Neuronal stem cell (in vitro differentiated cells): ENCODE data around the gene ZNF865.

ENCODE experiments used
- DNase-seq: peaks from one replicate; pipeline ENCODE4 v3.0.0-alpha.2; 2013; ENCODE audit warnings: low spot score
- H2AFZ ChIP-seq: one replicate; pipeline ENCODE4 v1.6.1; 2013; ENCODE audit warnings: mild to moderate bottlenecking, low read length, inconsistent platforms
- H2AK5ac ChIP-seq: 2 replicates; pipeline ENCODE4 v1.6.1; 2013; ENCODE audit warnings: low read depth, mild to moderate bottlenecking, inconsistent platforms, low read length, moderate library complexity, mixed read lengths
- H2BK120ac ChIP-seq: 2 replicates; pipeline ENCODE4 v1.6.1; 2013; ENCODE audit warnings: low read depth, mild to moderate bottlenecking, inconsistent platforms, low read length, moderate library complexity, mixed read lengths
- H2BK12ac ChIP-seq: one replicate; pipeline ENCODE4 v1.6.1; 2013; ENCODE audit warnings: low read length, inconsistent platforms
- H2BK15ac ChIP-seq: 2 replicates; pipeline ENCODE4 v1.6.1; 2013; ENCODE audit warnings: mild to moderate bottlenecking, low read length, inconsistent platforms, mixed read lengths
- H2BK5ac ChIP-seq: one replicate; pipeline ENCODE4 v1.6.1; 2013; ENCODE audit warnings: inconsistent platforms, mild to moderate bottlenecking, low read length, moderate library complexity
- H3K14ac ChIP-seq: one replicate; pipeline ENCODE4 v1.6.1; 2013; ENCODE audit warnings: low read length, inconsistent platforms
- H3K18ac ChIP-seq: 2 replicates; pipeline ENCODE4 v1.6.1; 2013; ENCODE audit warnings: low read length, inconsistent platforms
- H3K23ac ChIP-seq: 2 replicates; pipeline ENCODE4 v1.6.1; 2013; ENCODE audit warnings: low read depth, mild to moderate bottlenecking, mixed read lengths, low read length, inconsistent platforms; ENCODE audit not compliant: poor library complexity
- H3K27ac ChIP-seq: replicated peaks from 3 replicates; pipeline ENCODE4 v1.5.1; 2013; ENCODE audit warnings: low read length, inconsistent platforms
- H3K27me3 ChIP-seq, 3 experiments: 2 replicates each; pipeline ENCODE4 v1.6.1; 2013; ENCODE audit warnings: low read length in 3 of 3, mild to moderate bottlenecking in 2 of 3, inconsistent platforms in 1 of 3, low read depth in 1 of 3, mixed read lengths in 1 of 3, moderate library complexity in 1 of 3; ENCODE audit not compliant: control insufficient read depth in 3 of 3, insufficient read depth in 3 of 3
- H3K36me3 ChIP-seq, 2 donors: replicated peaks in 1 of 2; 2 replicates each; pipeline ENCODE4 v1.6.1; 2013; ENCODE audit warnings: low read length in 2 of 2; ENCODE audit not compliant: control insufficient read depth in 2 of 2, insufficient read depth in 2 of 2
- H3K4ac ChIP-seq: 2 replicates; pipeline ENCODE4 v1.6.1; 2013; ENCODE audit warnings: inconsistent platforms, mild to moderate bottlenecking, low read length, moderate library complexity
- H3K4me1 ChIP-seq, 2 donors: 1 replicate in 1 of 2; 2 replicates in 1 of 2; pipeline ENCODE4 v1.6.1; 2013; ENCODE audit warnings: low read length in 2 of 2, low read depth in 1 of 2; ENCODE audit not compliant: control insufficient read depth in 2 of 2, insufficient read depth in 1 of 2
- H3K4me2 ChIP-seq: one replicate; pipeline ENCODE4 v1.6.1; 2013; ENCODE audit warnings: mild to moderate bottlenecking, low read length, inconsistent platforms; ENCODE audit not compliant: insufficient read depth, poor library complexity, severe bottlenecking
- H3K4me3 ChIP-seq, 2 donors: 2 replicates each; pipeline ENCODE4 v1.5.1; 2013; ENCODE audit warnings: low read length in 2 of 2, mild to moderate bottlenecking in 2 of 2, inconsistent platforms in 1 of 2, moderate library complexity in 1 of 2
- H3K79me1 ChIP-seq: one replicate; pipeline ENCODE4 v1.6.1; 2013; ENCODE audit warnings: low read depth, mild to moderate bottlenecking, inconsistent platforms, low read length, moderate library complexity
- H3K9ac ChIP-seq: one replicate; pipeline ENCODE4 v1.6.1; 2013; ENCODE audit warnings: mild to moderate bottlenecking, low read depth, low read length, inconsistent platforms; ENCODE audit not compliant: poor library complexity
- H3K9me3 ChIP-seq, 2 donors: replicated peaks in 1 of 2; 2 replicates each; pipeline versions ENCODE3 to v1.6.1; 2013; ENCODE audit warnings: low read length in 2 of 2, mild to moderate bottlenecking in 2 of 2, inconsistent platforms in 1 of 2, low read depth in 1 of 2, mixed read lengths in 1 of 2, moderate library complexity in 1 of 2; ENCODE audit not compliant: control insufficient read depth in 2 of 2, insufficient read depth in 1 of 2
- H4K8ac ChIP-seq: one replicate; pipeline ENCODE4 v1.6.1; 2013; ENCODE audit warnings: low read depth, mild to moderate bottlenecking, inconsistent platforms, low read length, moderate library complexity
- H4K91ac ChIP-seq: one replicate; pipeline ENCODE4 v1.6.1; 2013; ENCODE audit warnings: low read length, low read depth, mild to moderate bottlenecking, inconsistent platforms; ENCODE audit not compliant: poor library complexity
- WGBS, 2 donors: extraction: QIAGEN DNeasy Blood & Tissue Kit; methylation state at CpG; one replicate each; pipeline ENCODE4 v1.1.7; 2013; ENCODE audit warnings: missing lambda C conversion rate in 2 of 2, mixed read lengths in 1 of 2; ENCODE audit not compliant: insufficient read length in 2 of 2, insufficient replicate concordance in 1 of 2; ENCODE audit errors: extremely low coverage in 2 of 2; 5-methylcytosine and 5-hydroxymethylcytosine counted together

The ZNF865 gene

DNA sequence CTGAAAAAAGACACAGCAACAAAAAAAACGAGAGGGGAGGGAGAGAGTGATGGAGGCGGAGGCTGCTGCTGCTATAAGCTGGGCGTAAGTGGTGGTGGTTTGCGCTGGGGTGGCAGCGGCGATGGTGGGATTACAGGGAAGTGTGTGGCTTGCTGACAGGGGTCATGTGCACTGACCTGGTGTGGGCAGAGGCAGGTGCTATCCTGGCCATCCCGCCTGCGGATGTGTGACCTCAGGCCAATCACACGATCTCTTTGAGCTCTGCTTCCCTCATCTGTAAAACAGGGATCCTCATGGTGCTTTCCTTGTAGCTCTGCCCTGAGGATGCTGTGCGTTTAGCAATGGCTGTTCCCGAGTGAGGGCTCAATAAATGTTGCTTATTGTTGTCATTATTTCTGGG lies 32.1 kb downstream of the ZNF865 start:
- Histone ChIP-seq H3K27ac (no peak overlapping the region), H2BK120ac (no peak overlapping the region), H2AK5ac (no peak overlapping the region), H3K9ac (no peak overlapping the region), H3K4ac (no peak overlapping the region), H2BK12ac (no peak overlapping the region), H2BK5ac (no peak overlapping the region), H3K4me1 (peaks cover 17 to 18% of the 10 kb centered on the region in 2 donors), H3K79me1 (peaks cover 30% of the 10 kb centered on the region), H3K18ac (no peak overlapping the region), H3K27me3 (no peaks in the 10 kb centered on the region), H3K14ac (no peak overlapping the region), H4K8ac (no peak overlapping the region), H3K36me3 (peaks cover 0 to 7% of the 10 kb centered on the region in 2 donors), H4K91ac (no peak overlapping the region), H3K4me2 (no peak overlapping the region), H3K23ac (no peak overlapping the region), H2AFZ (no peak overlapping the region), H3K9me3 (no peaks in the 10 kb centered on the region), H3K4me3 (no peak overlapping the region), H2BK15ac (no peak overlapping the region)
- WGBS, 2 donors = no CpG with 5 or more reads among the region's 11 CpGs
- DNase-seq = no peak

DNA sequence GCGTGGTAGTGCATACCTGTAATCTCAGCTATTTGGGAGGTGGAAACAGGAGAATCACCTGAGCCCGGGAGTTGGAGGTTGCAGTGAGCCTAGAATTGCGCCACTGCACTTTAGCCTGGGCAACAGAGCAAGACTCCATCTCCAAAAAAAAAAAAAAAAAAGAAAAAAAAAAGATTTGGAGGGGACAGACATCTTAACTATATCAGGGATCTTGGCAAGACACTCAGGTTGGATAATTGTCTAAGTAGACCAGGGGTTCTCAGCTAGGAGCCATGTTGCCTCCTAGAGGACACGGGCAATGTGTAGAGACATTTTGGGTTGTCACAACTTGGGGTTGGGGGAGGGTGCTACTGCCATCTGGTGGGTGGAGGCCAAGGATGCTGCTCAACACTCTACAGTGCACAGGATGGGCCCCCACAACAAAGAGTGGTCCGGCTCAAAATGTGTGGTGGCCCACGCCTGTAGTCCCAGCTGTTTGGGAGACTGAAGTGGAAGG lies 33.5 kb downstream of the ZNF865 start:
- Histone ChIP-seq H4K91ac (no peak overlapping the region), H2BK5ac (no peak overlapping the region), H3K9me3 (no peaks in the 10 kb centered on the region), H3K27me3 (no peaks in the 10 kb centered on the region), H4K8ac (no peak overlapping the region), H3K14ac (no peak overlapping the region), H3K4me2 (no peak overlapping the region), H3K4me1 (peaks cover 23 to 26% of the 10 kb centered on the region in 2 donors), H2AK5ac (peak overlapping the region; percentile 25), H3K4me3 (no peak overlapping the region), H3K79me1 (peaks cover 39% of the 10 kb centered on the region), H3K27ac (no peak overlapping the region), H2BK120ac (peak overlapping the region; percentile 28), H2AFZ (no peak overlapping the region), H2BK15ac (no peak overlapping the region), H3K36me3 (peaks cover 2 to 7% of the 10 kb centered on the region in 2 donors), H3K9ac (no peak overlapping the region), H3K4ac (no peak overlapping the region), H3K18ac (no peak overlapping the region), H2BK12ac (no peak overlapping the region), H3K23ac (no peak overlapping the region)
- no peak for DNase-seq
- WGBS, 2 donors = no CpG with 5 or more reads among the region's 6 CpGs

DNA sequence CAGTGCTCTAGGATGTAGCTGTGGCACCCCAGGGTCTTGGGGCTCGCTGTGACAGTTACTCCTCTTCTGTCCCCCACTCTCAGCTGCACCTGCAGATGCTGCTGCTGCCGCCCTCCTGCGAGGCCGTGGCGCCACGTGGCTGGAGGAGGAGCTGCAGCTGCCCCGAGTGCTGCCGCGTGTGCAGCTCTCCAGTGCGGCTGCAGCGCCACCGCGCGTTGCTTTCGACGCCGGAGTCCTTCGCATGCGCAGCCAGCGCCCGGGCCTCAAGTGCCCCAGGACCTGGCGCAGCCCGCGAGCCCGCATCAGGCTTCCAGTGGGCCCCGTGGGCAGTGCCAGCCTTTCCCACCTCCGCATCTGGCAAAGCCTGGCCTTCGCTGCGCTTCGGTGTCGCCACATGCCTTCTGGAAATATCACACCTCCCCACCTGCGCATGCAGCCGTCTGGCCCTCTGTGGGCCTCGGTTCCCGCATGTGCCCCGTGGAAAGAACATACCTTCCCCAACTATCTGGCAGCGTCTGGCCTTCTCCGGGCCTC lies 34.7 kb downstream of the ZNF865 start:
- Histone ChIP-seq H2BK12ac (no peak overlapping the region), H3K9ac (peak overlapping the region; percentile 92), H2BK5ac (no peak overlapping the region), H2AK5ac (peak overlapping the region; percentile 98), H4K91ac (peak overlapping the region; percentile 92), H3K14ac (no peak overlapping the region), H3K27ac (peak overlapping the region; percentile 79), H3K9me3 (no peaks in the 10 kb centered on the region), H2BK15ac (peak overlapping the region; percentile 45), H4K8ac (peak overlapping the region; percentile 70), H2BK120ac (peak overlapping the region; percentile 91), H3K4me2 (peak overlapping the region; percentile 93), H3K36me3 (peaks cover 10 to 15% of the 10 kb centered on the region in 2 donors), H3K4me1 (peaks cover 27 to 30% of the 10 kb centered on the region in 2 donors), H3K4ac (peak overlapping the region; percentile 93), H3K79me1 (peaks cover 46% of the 10 kb centered on the region), H3K27me3 (no peaks in the 10 kb centered on the region), H2AFZ (peak overlapping the region; percentile 88), H3K18ac (peak overlapping the region; percentile 90), H3K23ac (peak overlapping the region; percentile 98), H3K4me3 (peak overlapping the region; percentile 86 to 94)
- no peak for DNase-seq
- WGBS, 2 donors = no CpG with 5 or more reads among the region's 38 CpGs

DNA sequence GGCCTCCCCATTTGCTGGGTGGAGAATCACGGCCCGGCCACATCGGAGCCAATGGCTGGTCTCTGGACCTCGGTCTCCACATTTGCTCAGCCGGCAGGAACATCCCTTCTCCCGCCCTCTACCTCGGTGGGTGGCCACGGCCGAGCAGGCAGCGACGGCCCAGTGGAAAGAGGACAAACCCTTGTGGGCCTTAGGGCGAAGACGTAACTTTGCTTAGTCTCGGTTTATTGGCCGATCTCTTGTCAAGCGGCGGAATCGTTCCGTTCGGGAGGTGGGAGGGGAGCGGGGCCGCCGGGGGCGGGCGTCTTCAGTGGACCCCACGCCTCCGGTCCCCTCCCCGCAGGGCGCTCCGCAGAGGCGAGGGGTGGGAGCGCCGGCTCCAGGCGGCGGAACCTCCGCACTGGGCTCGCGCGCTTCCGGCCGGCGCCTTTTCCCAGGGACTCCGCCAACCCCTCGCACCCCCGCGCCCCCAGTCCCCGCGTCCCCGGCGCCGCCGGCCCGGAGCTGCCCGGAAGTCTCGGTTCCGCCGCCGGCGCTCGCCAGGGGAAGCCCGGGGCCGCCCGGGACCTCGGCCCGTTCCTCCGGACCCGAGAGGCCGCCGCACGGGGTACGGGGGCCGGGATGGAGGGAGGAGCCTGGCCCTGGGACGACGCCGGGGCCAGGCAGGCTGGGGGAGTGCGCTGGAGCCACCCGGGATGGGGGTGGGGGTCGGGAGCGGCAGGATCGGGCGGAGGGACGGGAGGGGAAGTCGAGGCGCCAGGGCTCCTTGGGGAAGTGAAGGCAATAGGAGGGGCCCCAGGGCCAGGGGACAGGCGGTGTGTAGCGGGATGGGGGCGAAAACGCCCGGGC lies 35.4 kb downstream of the ZNF865 start, which contains the start of gene ZNF580:
Gene ZNF580, plus strand, starts transcription at position 426 of the 849 bp plus-strand sequence. CDS start 1,507 bp downstream, outside the sequence.
- Histone ChIP-seq H4K8ac (peak within 1 kb of the TSS; percentile 70), H4K91ac (peak within 1 kb of the TSS; percentile 92), H2AK5ac (peak within 1 kb of the TSS; percentile 98), H3K27me3 (no peaks in the 10 kb centered on the region), H3K4me3 (peak within 1 kb of the TSS; percentile 86 to 94), H2BK12ac (no peak within 1 kb of the TSS), H3K27ac (peak within 1 kb of the TSS; percentile 79), H2BK5ac (peak within 1 kb of the TSS; percentile 94), H3K4me1 (peaks cover 23 to 24% of the 10 kb centered on the region in 2 donors), H3K14ac (peak within 1 kb of the TSS; percentile 14), H2BK15ac (peak within 1 kb of the TSS; percentile 75), H3K9me3 (no peaks in the 10 kb centered on the region), H2AFZ (peak within 1 kb of the TSS; percentile 88), H3K4me2 (peak within 1 kb of the TSS; percentile 93), H3K18ac (peak within 1 kb of the TSS; percentile 97), H3K36me3 (peaks cover 15 to 22% of the 10 kb centered on the region in 2 donors), H3K4ac (peak within 1 kb of the TSS; percentile 93), H3K9ac (peak within 1 kb of the TSS; percentile 92), H3K79me1 (peaks cover 41% of the 10 kb centered on the region), H2BK120ac (peak within 1 kb of the TSS; percentile 91), H3K23ac (peak within 1 kb of the TSS; percentile 98)
- DNase-seq = peak; percentile 65
- no CpG with 5 or more reads among the region's 89 CpGs for WGBS, 2 donors
